Stimulated activated CD8-positive, alpha-beta memory T cell treated with anti-CD3 and anti-CD28 coated beads, Interleukin-2, amount 100 ng/mL, for 1 hour (primary cell): ENCODE data around the gene CENPF.

Experiments used
- DNase-seq, 2 donors: peaks; one replicate each; pipeline ENCODE4 v3.0.0-alpha.2; 2020; ENCODE audit warnings: low read depth in 2 of 2

The CENPF gene

DNA sequence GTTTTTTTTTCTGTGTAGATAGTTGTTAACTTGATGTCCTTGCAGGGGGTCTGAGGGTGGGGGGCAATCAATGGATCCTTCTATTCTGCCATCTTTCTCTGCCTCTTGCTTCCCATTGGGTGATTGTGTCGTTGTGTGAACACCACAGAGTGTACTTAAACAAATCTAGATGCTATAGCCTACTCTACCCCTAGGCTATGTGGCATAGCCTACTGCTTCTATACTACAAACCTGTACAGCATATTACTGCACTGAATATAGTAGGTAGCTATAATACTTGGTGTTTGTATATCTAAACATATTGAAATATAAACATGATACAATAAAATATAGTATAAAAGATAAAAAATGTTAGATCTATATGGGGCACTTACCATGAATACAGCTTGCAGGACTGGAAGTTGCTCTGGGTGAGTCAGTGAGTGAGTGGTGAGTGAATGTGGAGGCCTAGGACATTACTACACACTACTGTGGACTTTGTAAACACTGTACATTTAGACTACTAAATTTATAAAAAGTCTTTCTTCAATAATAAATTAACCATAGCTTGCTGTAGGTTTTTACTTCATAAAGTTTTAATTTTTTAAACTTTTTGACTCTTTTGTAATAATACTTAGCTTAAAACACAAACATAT lies 105.4 kb downstream of the CENPF start:
- no peak for DNase-seq

DNA sequence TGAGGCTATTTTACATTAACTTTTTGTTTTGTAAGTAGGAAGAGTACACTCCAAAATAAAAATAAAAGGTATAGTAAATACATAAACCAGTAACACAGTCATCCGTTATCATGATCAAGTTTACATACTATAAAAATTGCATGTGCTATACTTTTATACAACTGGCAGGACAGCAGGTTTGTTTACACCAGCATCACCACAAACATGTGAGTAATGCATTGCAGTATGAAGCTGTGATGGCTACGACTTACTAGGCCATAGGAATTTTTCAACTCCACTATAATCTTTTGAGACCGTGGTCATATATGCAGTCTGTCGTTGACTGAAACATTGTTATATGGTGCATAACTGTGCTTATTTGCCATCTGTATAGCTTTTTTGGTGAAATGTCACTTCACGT lies 106.2 kb downstream of the CENPF start:
- DNase-seq, result no peak

DNA sequence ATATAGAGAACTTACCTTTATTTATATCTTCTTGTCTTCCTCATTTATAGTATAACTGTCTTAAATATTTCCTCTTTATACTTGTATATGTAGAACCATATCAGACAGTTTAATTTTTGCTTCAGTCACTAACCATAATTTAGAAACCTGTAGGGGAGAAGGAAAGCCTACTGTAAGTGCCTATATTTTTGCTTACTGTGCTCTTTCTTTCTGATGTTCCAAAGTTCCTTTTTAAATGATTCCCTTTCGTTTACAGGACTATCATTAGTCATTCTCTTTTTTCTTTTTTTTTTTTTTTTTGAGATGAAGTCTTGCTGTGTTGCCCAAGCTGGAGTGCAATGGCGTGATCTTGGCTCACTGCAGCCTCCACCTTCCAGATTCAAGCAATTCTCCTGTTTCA lies 109.7 kb downstream of the CENPF start:
- no peak for DNase-seq
